HepG2 (cell line): Measurements from ENCODE around the gene ABAT. TPM values are rescaled to one million over a fixed set of nuclear protein-coding genes. Genes with fewer than 3 reads are reported as not detected.

ENCODE experiments used
- CSRNP1 ChIP-seq: sonication (generic); formaldehyde crosslinking; IDR thresholded peaks from 2 replicates; pipeline ENCODE4 v1.8.1; 2023; ENCODE audit warnings: mild to moderate bottlenecking, missing genetic modification reagents
- HOMEZ ChIP-seq: IDR thresholded peaks from 2 replicates; pipeline ENCODE4 v1.6.1; 2016; ENCODE audit warnings: low read depth
- SKIL ChIP-seq: sonication (generic); formaldehyde crosslinking; IDR thresholded peaks from 2 replicates; pipeline ENCODE4 v1.8.0; 2022; ENCODE audit warnings: missing genetic modification reagents, mild to moderate bottlenecking, moderate library complexity, borderline replicate concordance
- SNAPC5 ChIP-seq: sonication (generic); formaldehyde crosslinking; IDR thresholded peaks from 2 replicates; pipeline ENCODE4 v1.8.1; 2023; ENCODE audit warnings: mild to moderate bottlenecking, missing genetic modification reagents, borderline replicate concordance
- TFDP1 ChIP-seq: IDR thresholded peaks from 2 replicates; pipeline ENCODE4 v1.6.1; 2016; ENCODE audit warnings: missing compliant biosample characterization, missing genetic modification reagents, borderline replicate concordance
- ZBTB25 ChIP-seq: IDR thresholded peaks from 2 replicates; pipeline ENCODE4 v1.6.1; 2018; ENCODE audit warnings: missing genetic modification reagents
- ZNF260 ChIP-seq: sonication (generic); formaldehyde crosslinking; IDR thresholded peaks from 2 replicates; pipeline ENCODE4 v1.4.0; 2020; ENCODE audit warnings: missing genetic modification reagents, low read depth, mild to moderate bottlenecking, borderline replicate concordance
- ZNF556 ChIP-seq: sonication (generic); formaldehyde crosslinking; IDR thresholded peaks from 2 replicates; pipeline ENCODE4 v1.4.0; 2020; ENCODE audit warnings: mild to moderate bottlenecking, missing genetic modification reagents, borderline replicate concordance
- ZNF646 ChIP-seq: sonication (generic); formaldehyde crosslinking; IDR thresholded peaks from 2 replicates; pipeline ENCODE4 v1.9.0; 2021; ENCODE audit warnings: mild to moderate bottlenecking, missing genetic modification reagents
- ZSCAN25 ChIP-seq: sonication (generic); formaldehyde crosslinking; IDR thresholded peaks from 2 replicates; pipeline ENCODE4 v1.8.0; 2022; ENCODE audit warnings: mild to moderate bottlenecking, missing genetic modification reagents
- polyA plus RNA-seq, 8 experiments: library from polyadenylated mRNA; depleted of rRNA in 3 of 8; stranded (reverse) in 7 of 8; unstranded in 1 of 8; fragments of >200 nt; fragmentation: Illumina TruSeq in 4 of 8; extraction: Trizol in 4 of 8; gene quantifications; 2 replicates each; pipeline versions ENCODE4 v1.2.1 to v1.2.3, GENCODE V29; 2011 to 2016; ENCODE audit warnings: low read depth in 4 of 8, missing spikeins in 1 of 8, mixed read lengths in 1 of 8; ENCODE audit not compliant: insufficient read depth in 1 of 8
- total RNA-seq, 5 experiments: library from RNA; depleted of rRNA; stranded (reverse); fragments of >200 nt; fragmentation: Illumina TruSeq; extraction: Trizol; gene quantifications; 2 replicates each; pipeline ENCODE4 v1.2.3, GENCODE V29; 2016; ENCODE audit warnings: low read depth in 1 of 5

Gene ABAT
- total and polyA plus RNA-seq, 2 of the 13 experiments (the other 11 are each of a cell fraction or from before 2014, with no cell fraction given), result 47.6 to 97.3 TPM

- TF ChIP-seq TFDP1 (CRISPR knock-in tag), result no peak
- no peak for TF ChIP-seq CSRNP1 (CRISPR knock-in tag)
- TF ChIP-seq ZBTB25 (CRISPR knock-in tag), result peak; percentile 91; the same call in 1 of the 2 replicates
- no peak for TF ChIP-seq SNAPC5 (CRISPR knock-in tag)
- TF ChIP-seq ZNF556 (CRISPR knock-in tag), result no peak; the same call in 1 of the 2 replicates
- 0 out of 2 replicates have a peak, but pooled peaks have one; percentile 55 for TF ChIP-seq HOMEZ
- TF ChIP-seq SKIL (CRISPR knock-in tag), result peak; percentile 74
- TF ChIP-seq ZNF260 (CRISPR knock-in tag), result no peak
- peak; percentile 78 for TF ChIP-seq ZNF646 (CRISPR knock-in tag)
- TF ChIP-seq ZSCAN25 (CRISPR knock-in tag), result no peak
Measured at GRCh38 chr16:8678068-8678927, 3.9 kb downstream of the ABAT start (continued).
